CD4-positive, alpha-beta T cell (primary cell): Measurements from ENCODE around the gene YRDC. TPM values are rescaled to one million over a fixed set of nuclear protein-coding genes. Genes with fewer than 3 reads are reported as not detected.

Experiments used
- ATAC-seq: fragments of 200-7000 bp; cut with Tn5 transposase; one replicate; pipeline ENCODE4 v1.10.0; 2022; ENCODE audit warnings: mild to moderate bottlenecking; ENCODE audit not compliant: poor library complexity
- CTCF ChIA-PET: fragments of 350-600 bp; sonication (Branson Sonifier 250); formaldehyde crosslinking; loops from one replicate; lab custom pipeline; 2021; ENCODE audit warnings: antibody characterized with exemption, inconsistent platforms; lab: Charles Lee
- POLR2A ChIA-PET: fragments of 350-600 bp; sonication (Branson Sonifier 250); formaldehyde crosslinking; loops from one replicate; lab custom pipeline; 2021; ENCODE audit warnings: antibody characterized with exemption, inconsistent platforms; lab: Charles Lee
- DNase-seq, 14 experiments: peaks; one replicate each; pipeline ENCODE4 v3.0.0-alpha.2; 2013 to 2020; ENCODE audit warnings: mixed read lengths in 2 of 14
- H3K27ac ChIP-seq, 2 donors: one replicate each; pipeline versions ENCODE4 v1.5.1 to v1.7.0; 2013; ENCODE audit warnings: low read length in 2 of 2, low read depth in 1 of 2, mild to moderate bottlenecking in 1 of 2
- H3K27me3 ChIP-seq, 2 experiments: 1 replicate in 1 of 2; 2 replicates in 1 of 2; pipeline versions ENCODE4 v1.6.1 to v1.7.0; 2013; ENCODE audit warnings: low read length in 2 of 2, control low read depth in 1 of 2, mild to moderate bottlenecking in 1 of 2, moderate library complexity in 1 of 2; ENCODE audit not compliant: insufficient read depth in 2 of 2, control insufficient read depth in 1 of 2
- H3K36me3 ChIP-seq: one replicate; pipeline ENCODE4 v1.6.1; 2013; ENCODE audit warnings: low read length, control low read depth; ENCODE audit not compliant: insufficient read depth
- H3K4me1 ChIP-seq: one replicate; pipeline ENCODE4 v1.6.1; 2013; ENCODE audit warnings: low read length, control low read depth; ENCODE audit not compliant: insufficient read depth
- H3K4me3 ChIP-seq: one replicate; pipeline ENCODE4 v1.5.1; 2013; ENCODE audit warnings: mild to moderate bottlenecking, low read length, moderate library complexity
- H3K9me3 ChIP-seq, 2 experiments: 1 replicate in 1 of 2; 2 replicates in 1 of 2; pipeline versions ENCODE4 v1.6.1 to v1.7.0; 2013; ENCODE audit warnings: low read length in 2 of 2, mild to moderate bottlenecking in 2 of 2, control low read depth in 1 of 2, moderate library complexity in 1 of 2; ENCODE audit not compliant: control insufficient read depth in 1 of 2, insufficient read depth in 1 of 2
- H3K27ac Mint-ChIP-seq: one replicate; pipeline ENCODE4 v1.8.0; 2020; ENCODE audit warnings: mixed read lengths
- H3K27me3 Mint-ChIP-seq: one replicate; pipeline ENCODE4 v1.8.0; 2021; ENCODE audit warnings: mixed read lengths
- H3K36me3 Mint-ChIP-seq: one replicate; pipeline ENCODE4 v1.8.0; 2021; ENCODE audit warnings: low read depth, mixed read lengths
- H3K4me1 Mint-ChIP-seq: one replicate; pipeline ENCODE4 v1.8.0; 2021; ENCODE audit warnings: low read depth, mixed read lengths
- H3K4me3 Mint-ChIP-seq: one replicate; pipeline ENCODE4 v1.8.0; 2020; ENCODE audit warnings: mild to moderate bottlenecking, mixed read lengths
- H3K9me3 Mint-ChIP-seq: one replicate; pipeline ENCODE4 v1.8.0; 2020; ENCODE audit warnings: mixed read lengths
- intact Hi-C, 2 experiments: fragments of 100-400 bp; cut with DNase I in 1 of 2; cut with micrococcal nuclease in 1 of 2; formaldehyde crosslinking; loops; one replicate each; pipeline versions ENCODE4 v1.15.1 to v1.9.0; 2023 to 2025; cut with DNase I, micrococcal nuclease
- total RNA-seq, 174 experiments: library from RNA in 2 of 174; stranded (reverse) in 2 of 174; gene quantifications; one replicate each; pipeline ENCODE4 v1.2.3 and lab custom pipeline; 2021 to 2026
- TF ChIP-seq, protein P1 (sequence below): fragments of 200-600 bp; IDR thresholded peaks from one replicate; pipeline ENCODE4 v1.8.0; 2022; ENCODE audit warnings: antibody characterized with exemption, mild to moderate bottlenecking

Gene YRDC
- total RNA-seq, 2 experiments from 2014 or later, result 31.1 to 31.2 TPM

DNA sequence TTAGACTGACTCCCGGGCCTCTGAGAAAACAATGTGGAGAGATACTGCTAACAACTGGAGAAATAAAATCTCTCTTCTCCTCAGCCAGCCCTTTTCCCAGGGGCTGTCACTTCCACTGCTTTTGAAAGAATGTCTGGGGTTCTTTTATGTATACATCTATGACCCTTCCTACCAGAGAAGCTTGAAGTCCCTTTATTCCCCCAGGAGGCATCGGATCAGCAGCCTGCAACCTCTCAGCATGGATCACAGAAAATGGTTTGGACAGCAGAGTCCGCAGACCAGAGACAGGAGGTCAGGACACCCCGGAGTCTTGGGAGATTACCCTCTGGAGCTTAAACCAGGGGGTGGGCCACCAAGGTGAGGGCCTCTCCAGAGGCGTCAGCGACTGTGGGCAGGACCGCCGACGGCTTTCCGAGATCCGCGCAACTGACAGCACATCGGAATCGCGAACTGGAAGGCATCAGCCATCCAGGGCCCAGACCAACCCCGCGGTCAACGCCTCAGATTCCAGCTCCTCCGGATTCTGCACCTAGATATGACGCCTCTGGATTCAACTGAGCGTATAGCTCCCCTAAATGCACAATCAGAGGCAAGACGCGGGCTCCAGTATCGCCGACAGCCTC, 44.1 kb downstream of the YRDC start:
- Mint-ChIP-seq H3K9me3 (no peaks in the 10 kb centered on the region), H3K27ac (no peak overlapping the region), H3K27me3 (peaks cover 70% of the 10 kb centered on the region), H3K4me1 (peaks cover 4% of the 10 kb centered on the region), H3K4me3 (no peak overlapping the region), H3K36me3 (no peaks in the 10 kb centered on the region)
- TF ChIP-seq, protein P1, sequence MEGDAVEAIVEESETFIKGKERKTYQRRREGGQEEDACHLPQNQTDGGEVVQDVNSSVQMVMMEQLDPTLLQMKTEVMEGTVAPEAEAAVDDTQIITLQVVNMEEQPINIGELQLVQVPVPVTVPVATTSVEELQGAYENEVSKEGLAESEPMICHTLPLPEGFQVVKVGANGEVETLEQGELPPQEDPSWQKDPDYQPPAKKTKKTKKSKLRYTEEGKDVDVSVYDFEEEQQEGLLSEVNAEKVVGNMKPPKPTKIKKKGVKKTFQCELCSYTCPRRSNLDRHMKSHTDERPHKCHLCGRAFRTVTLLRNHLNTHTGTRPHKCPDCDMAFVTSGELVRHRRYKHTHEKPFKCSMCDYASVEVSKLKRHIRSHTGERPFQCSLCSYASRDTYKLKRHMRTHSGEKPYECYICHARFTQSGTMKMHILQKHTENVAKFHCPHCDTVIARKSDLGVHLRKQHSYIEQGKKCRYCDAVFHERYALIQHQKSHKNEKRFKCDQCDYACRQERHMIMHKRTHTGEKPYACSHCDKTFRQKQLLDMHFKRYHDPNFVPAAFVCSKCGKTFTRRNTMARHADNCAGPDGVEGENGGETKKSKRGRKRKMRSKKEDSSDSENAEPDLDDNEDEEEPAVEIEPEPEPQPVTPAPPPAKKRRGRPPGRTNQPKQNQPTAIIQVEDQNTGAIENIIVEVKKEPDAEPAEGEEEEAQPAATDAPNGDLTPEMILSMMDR, result no peak
- H3K4me3 ChIP-seq, result no peak overlapping the region
- ATAC-seq, result no peak
- H3K27ac ChIP-seq, result no peak overlapping the region
- DNase-seq, result no peak
- intact Hi-C loops, result no loop called here
- H3K27me3 ChIP-seq, result peaks cover 61 to 81% of the 10 kb centered on the region in 2 experiments
- POLR2A ChIA-PET, result no interaction called here
- CTCF ChIA-PET, result no interaction called here
- H3K36me3 ChIP-seq, result no peaks in the 10 kb centered on the region
- H3K4me1 ChIP-seq, result peaks cover 13% of the 10 kb centered on the region
- H3K9me3 ChIP-seq, result peaks cover 0 to 35% of the 10 kb centered on the region in 2 experiments

DNA sequence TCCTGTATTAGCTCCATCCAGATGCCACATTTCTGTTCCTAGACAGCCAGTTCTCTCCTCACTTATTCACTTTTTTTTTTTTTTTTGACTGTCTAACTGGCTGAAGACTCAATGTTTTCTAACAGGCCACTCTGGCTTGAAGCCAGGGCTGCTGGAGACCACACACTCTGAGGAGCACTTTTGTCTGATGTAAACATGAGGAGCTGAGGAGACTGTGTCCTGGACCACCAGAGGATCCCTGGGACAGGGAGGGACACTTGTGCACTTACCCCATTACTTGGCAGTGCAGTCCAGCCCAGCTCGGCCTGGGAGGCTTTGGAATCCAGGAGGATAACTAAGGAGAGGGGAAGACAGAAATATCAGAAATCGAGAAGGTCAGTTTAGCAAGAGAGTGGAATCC, 45.5 kb downstream of the YRDC start:
- peaks cover 0 to 35% of the 10 kb centered on the region in 2 experiments for H3K9me3 ChIP-seq
- H3K27me3 ChIP-seq, result peaks cover 56 to 81% of the 10 kb centered on the region in 2 experiments
- intact Hi-C loops, result no loop called here
- Mint-ChIP-seq H3K4me3 (no peak overlapping the region), H3K9me3 (no peaks in the 10 kb centered on the region), H3K4me1 (peaks cover 4% of the 10 kb centered on the region), H3K27ac (no peak overlapping the region), H3K36me3 (no peaks in the 10 kb centered on the region), H3K27me3 (peaks cover 57% of the 10 kb centered on the region)
- no peak for DNase-seq
- ChIA-PET CTCF (no interaction called here), POLR2A (no interaction called here)
- no peak for ATAC-seq
- H3K36me3 ChIP-seq, result no peaks in the 10 kb centered on the region
- TF ChIP-seq, protein P1, result no peak
- H3K27ac ChIP-seq, result no peak overlapping the region
- peaks cover 13% of the 10 kb centered on the region for H3K4me1 ChIP-seq
- no peak overlapping the region for H3K4me3 ChIP-seq

DNA sequence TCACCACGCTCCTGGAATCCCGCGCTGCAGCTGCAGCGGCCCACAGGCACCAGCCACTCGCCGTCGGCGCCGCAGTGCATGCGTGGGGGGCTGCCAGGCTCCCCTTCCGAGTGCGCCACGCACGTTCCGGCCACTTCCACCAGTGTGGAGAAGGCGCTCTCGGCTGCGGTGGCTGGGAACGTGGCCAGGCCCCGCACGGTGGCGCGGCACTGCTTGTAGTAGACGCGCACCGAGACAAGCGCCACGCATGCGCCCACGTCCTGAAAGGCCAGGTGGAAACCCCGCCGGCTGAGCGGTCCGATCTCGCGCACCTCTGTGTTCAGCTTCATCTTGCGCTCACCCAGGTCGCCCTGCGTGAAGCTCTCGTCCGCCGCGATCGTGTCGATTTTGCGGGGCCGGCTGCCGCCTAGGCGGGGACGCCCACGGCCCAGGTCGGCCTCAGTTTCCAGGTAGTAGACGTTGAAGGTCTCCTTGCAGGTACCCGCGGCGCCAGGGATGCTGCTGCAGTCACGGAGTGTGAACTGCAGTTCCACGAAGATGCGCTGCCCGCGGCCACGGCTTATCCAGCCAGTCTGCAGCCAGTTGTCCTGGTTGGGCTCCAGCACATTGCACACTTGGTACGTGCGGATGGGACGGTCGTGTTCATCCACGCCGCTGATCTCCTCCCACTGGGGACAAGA, 46.5 kb downstream of the YRDC start:
- Mint-ChIP-seq H3K36me3 (no peaks in the 10 kb centered on the region), H3K9me3 (no peaks in the 10 kb centered on the region), H3K27me3 (peaks cover 47% of the 10 kb centered on the region), H3K27ac (no peak overlapping the region), H3K4me1 (peaks cover 4% of the 10 kb centered on the region), H3K4me3 (no peak overlapping the region)
- H3K36me3 ChIP-seq, result no peaks in the 10 kb centered on the region
- no peak overlapping the region for H3K27ac ChIP-seq
- H3K4me1 ChIP-seq, result peaks cover 13% of the 10 kb centered on the region
- peaks cover 51 to 72% of the 10 kb centered on the region in 2 experiments for H3K27me3 ChIP-seq
- POLR2A ChIA-PET, result no interaction called here
- CTCF ChIA-PET, result no interaction called here
- TF ChIP-seq, protein P1, result no peak
- no peak for ATAC-seq
- no peak overlapping the region for H3K4me3 ChIP-seq
- peaks cover 0 to 35% of the 10 kb centered on the region in 2 experiments for H3K9me3 ChIP-seq
- intact Hi-C loops, result no loop called here
- DNase-seq, result no peak
